Heart left ventricle (tissue), 13 donors: ENCODE results near the gene KCNK15.

Experiments
- POLR2A ChIP-seq, 2 donors: fragments of 450-650 bp; IDR thresholded peaks; one replicate each; pipeline ENCODE4 v1.6.1; 2017; ENCODE audit warnings: antibody characterized with exemption in 2 of 2, mild to moderate bottlenecking in 2 of 2, moderate library complexity in 2 of 2
- TF ChIP-seq, protein P1 (sequence below), 12 donors: fragments of 200-600 bp; sonication (generic) in 4 of 12; IDR thresholded peaks; one replicate each; pipeline versions ENCODE4 v1.5.0 to v1.8.0; 2018 to 2022; ENCODE audit warnings: antibody characterized with exemption in 12 of 12, mild to moderate bottlenecking in 5 of 12
- donor health status: ischemic (EF 13 %, LVEDD 7.1; RV severe dilation, severe dysfunction).
- donor health status: DM: no; HTN: yes; CAD: no.
- donor health status: DM: no; HTN: no; CAD: no.
- donor health status: ischemic (EF 25% LVEDD 6.9; RV normal size, moderate dysfunction).
- donor health status: ischemic (EF 25% LVEDD 5.7; RV mildly dilated, moderate dysfunction).
- donor health status: ischemic (EF 35%, LVEDD 5.7; RV mildly dilated, moderate dysfunction).
- donor health status: nonischemic (EF 11% LVEDD 7.7; RV severe dilation, severe dysfunction).
- donor health status: DM: yes; HTN: yes; CAD: no.
- donor health status: PGD.
- donor health status: ischemic (EF 29% LVEDD 5.4; RV normal size, mild dysfunction).
- donor health status: nonischemic (EF 23%, LVEDD 6.1; RV moderate dilation, normal function).

DNA sequence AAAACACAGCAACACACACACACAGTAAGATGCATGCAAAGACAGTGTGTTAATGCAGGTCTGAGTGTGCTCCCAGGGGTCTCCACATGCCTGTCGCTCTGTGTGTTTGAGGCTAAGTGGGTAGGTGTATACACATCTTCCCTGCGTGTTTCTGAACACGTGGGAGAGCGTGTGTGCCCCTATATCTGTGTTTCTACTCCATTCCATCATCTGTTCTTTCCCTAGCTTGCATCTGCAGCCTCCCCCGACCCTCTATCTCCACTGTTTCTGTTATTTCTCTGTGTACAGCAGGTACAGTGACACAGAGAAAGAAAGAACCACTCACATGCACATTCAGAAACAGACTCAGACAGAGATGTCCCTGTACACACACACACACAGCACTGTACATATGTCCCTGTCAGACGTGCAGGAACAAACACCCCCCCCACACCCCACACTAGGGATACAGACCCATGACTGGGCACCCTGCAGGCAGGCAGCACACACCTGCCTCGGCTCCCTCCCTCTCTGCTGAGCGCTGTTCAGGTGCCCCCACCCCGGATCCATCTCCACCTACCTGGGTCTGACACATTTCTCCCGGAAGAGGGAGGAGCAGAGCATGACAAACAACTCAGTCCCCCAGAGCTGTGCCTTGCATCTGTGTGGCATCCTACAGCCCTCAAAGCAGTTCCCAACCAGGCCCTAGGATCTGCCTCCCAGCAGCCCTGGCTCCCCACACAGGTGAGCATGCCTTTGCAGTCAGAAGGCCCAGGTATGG lies 27.6 kb downstream of the KCNK15 start:
- TF ChIP-seq, protein P1, sequence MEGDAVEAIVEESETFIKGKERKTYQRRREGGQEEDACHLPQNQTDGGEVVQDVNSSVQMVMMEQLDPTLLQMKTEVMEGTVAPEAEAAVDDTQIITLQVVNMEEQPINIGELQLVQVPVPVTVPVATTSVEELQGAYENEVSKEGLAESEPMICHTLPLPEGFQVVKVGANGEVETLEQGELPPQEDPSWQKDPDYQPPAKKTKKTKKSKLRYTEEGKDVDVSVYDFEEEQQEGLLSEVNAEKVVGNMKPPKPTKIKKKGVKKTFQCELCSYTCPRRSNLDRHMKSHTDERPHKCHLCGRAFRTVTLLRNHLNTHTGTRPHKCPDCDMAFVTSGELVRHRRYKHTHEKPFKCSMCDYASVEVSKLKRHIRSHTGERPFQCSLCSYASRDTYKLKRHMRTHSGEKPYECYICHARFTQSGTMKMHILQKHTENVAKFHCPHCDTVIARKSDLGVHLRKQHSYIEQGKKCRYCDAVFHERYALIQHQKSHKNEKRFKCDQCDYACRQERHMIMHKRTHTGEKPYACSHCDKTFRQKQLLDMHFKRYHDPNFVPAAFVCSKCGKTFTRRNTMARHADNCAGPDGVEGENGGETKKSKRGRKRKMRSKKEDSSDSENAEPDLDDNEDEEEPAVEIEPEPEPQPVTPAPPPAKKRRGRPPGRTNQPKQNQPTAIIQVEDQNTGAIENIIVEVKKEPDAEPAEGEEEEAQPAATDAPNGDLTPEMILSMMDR (IDR thresholded peaks at IDR 0.05), result no peak
- no peak for TF ChIP-seq POLR2A (IDR thresholded peaks at IDR 0.05)
